Activated B cell treated with CpG ODN at 0.5 μM for 24 hours (primary cell): ENCODE results near the gene ODAD3. TPM values are rescaled to one million over a fixed set of nuclear protein-coding genes. Genes with fewer than 3 reads are reported as not detected.

ENCODE experiments used
- ATAC-seq: fragments of 200-7000 bp; cut with Tn5 transposase; one replicate; pipeline ENCODE4 v1.10.0; 2021; ENCODE audit warnings: low read depth, mild to moderate bottlenecking, moderate library complexity
- CTCF ChIA-PET: fragments of 350-600 bp; sonication (Branson Sonifier 250); formaldehyde crosslinking; loops from one replicate; lab custom pipeline; 2021; ENCODE audit warnings: antibody characterized with exemption; lab: Charles Lee
- POLR2A ChIA-PET: fragments of 350-600 bp; sonication (Branson Sonifier 250); formaldehyde crosslinking; loops from one replicate; lab custom pipeline; 2021; ENCODE audit warnings: antibody characterized with exemption; lab: Charles Lee
- DNase-seq: peaks from one replicate; pipeline ENCODE4 v3.0.0; 2022
- H3K27ac Mint-ChIP-seq: one replicate; pipeline ENCODE4 v1.8.0; 2020; ENCODE audit warnings: mixed read lengths
- H3K27me3 Mint-ChIP-seq: one replicate; pipeline ENCODE4 v1.8.0; 2021; ENCODE audit warnings: mixed read lengths
- H3K36me3 Mint-ChIP-seq: one replicate; pipeline ENCODE4 v1.8.0; 2021; ENCODE audit warnings: low read depth, mixed read lengths
- H3K4me1 Mint-ChIP-seq: one replicate; pipeline ENCODE4 v1.8.0; 2021; ENCODE audit warnings: mixed read lengths
- H3K4me3 Mint-ChIP-seq: one replicate; pipeline ENCODE4 v1.8.0; 2020; ENCODE audit warnings: mild to moderate bottlenecking, mixed read lengths
- H3K9me3 Mint-ChIP-seq: one replicate; pipeline ENCODE4 v1.8.0; 2020; ENCODE audit warnings: mixed read lengths
- intact Hi-C: fragments of 100-400 bp; cut with micrococcal nuclease; formaldehyde crosslinking; loops from one replicate; pipeline ENCODE4 v1.15.1; 2024
- total RNA-seq: library from RNA; stranded (reverse); gene quantifications from 2 replicates; pipeline ENCODE4 v1.2.3, GENCODE V29; 2022
- TF ChIP-seq, protein P1 (sequence below): fragments of 200-600 bp; IDR thresholded peaks from one replicate; pipeline ENCODE4 v1.8.0; 2022; ENCODE audit warnings: antibody characterized with exemption, mild to moderate bottlenecking

Gene ODAD3
- 0.29 TPM in 1 of 2 replicates, not detected in the other for total RNA-seq

DNA sequence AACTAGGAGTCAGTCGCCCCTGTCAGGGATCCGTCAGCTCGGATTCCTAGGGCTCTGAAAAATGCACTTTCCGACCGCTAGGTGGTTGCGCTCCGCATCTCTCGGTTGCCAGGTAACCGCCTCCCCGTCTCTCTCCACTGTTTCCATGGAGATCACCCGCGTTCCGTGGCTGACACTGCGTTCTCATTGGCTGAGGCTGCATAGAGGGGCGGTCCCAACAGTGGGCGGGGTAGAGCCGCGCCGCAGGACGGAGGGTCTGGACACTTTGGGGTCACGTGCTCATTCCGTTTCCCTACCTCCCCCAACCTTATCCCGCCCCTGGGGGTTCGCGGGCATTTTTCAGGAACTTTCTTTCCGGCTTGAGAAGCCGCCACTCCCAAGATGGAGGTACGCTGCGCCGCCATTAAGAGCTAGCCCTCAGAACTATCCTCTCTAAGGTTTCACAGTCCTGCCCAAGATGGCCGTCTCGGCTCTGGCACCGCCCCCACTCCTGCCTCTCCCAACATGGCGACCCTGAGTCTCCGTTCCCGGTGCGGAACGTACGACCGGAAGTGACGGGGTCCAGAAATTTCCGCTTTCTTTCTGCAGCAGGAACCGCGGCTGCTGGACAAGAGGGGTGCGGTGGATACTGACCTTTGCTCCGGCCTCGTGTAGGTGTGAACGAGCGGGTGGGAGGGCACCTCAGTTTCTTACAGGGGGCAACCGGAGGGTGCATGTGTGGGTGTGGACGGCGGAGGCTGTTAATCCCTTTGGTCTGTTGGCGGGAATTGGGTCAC lies at the start of gene ODAD3, which contains the start of gene PRKCSH:
Gene ODAD3, minus strand, starts transcription at position 65 of the 776 bp plus-strand sequence. CDS start 105 bp downstream, outside the sequence.
Gene PRKCSH, plus strand, starts transcription at position 579 of the 776 bp plus-strand sequence. CDS start 483 bp downstream, outside the sequence.
- TF ChIP-seq, protein P1, sequence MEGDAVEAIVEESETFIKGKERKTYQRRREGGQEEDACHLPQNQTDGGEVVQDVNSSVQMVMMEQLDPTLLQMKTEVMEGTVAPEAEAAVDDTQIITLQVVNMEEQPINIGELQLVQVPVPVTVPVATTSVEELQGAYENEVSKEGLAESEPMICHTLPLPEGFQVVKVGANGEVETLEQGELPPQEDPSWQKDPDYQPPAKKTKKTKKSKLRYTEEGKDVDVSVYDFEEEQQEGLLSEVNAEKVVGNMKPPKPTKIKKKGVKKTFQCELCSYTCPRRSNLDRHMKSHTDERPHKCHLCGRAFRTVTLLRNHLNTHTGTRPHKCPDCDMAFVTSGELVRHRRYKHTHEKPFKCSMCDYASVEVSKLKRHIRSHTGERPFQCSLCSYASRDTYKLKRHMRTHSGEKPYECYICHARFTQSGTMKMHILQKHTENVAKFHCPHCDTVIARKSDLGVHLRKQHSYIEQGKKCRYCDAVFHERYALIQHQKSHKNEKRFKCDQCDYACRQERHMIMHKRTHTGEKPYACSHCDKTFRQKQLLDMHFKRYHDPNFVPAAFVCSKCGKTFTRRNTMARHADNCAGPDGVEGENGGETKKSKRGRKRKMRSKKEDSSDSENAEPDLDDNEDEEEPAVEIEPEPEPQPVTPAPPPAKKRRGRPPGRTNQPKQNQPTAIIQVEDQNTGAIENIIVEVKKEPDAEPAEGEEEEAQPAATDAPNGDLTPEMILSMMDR: peak; percentile 85
- POLR2A ChIA-PET: interaction anchor here (0.6 to 1.4 kb wide), 10 partner anchors 13 to 1616 kb away, joined by 3 to 46 read pairs (median 4); partner anchors contain the start of genes CCDC159, FBXL12, SWSAP1 and TMEM205
- peak; percentile 88 for ATAC-seq
- H3K4me1 Mint-ChIP-seq: peaks cover 41% of the 10 kb centered on the region
- no peaks in the 10 kb centered on the region for H3K9me3 Mint-ChIP-seq
- peak; percentile 95 for DNase-seq
- peaks cover 37% of the 10 kb centered on the region for H3K36me3 Mint-ChIP-seq
- peak within 1 kb of the TSS; percentile 100 for H3K4me3 Mint-ChIP-seq
- intact Hi-C loops: loop anchor here (1.0 to 5.0 kb wide), 10 partner anchors 13 to 564 kb away; partner anchors contain the start of genes CARM1, CCDC159, ECSIT and TMEM205
- H3K27me3 Mint-ChIP-seq: no peaks in the 10 kb centered on the region
- peak within 1 kb of the TSS; percentile 95 for H3K27ac Mint-ChIP-seq
- CTCF ChIA-PET: interaction anchor here (0.6 to 1.9 kb wide), 8 partner anchors 9 to 137 kb away, joined by 3 to 9 read pairs (median 4); partner anchors contain the start of genes CCDC159 and TMEM205

DNA sequence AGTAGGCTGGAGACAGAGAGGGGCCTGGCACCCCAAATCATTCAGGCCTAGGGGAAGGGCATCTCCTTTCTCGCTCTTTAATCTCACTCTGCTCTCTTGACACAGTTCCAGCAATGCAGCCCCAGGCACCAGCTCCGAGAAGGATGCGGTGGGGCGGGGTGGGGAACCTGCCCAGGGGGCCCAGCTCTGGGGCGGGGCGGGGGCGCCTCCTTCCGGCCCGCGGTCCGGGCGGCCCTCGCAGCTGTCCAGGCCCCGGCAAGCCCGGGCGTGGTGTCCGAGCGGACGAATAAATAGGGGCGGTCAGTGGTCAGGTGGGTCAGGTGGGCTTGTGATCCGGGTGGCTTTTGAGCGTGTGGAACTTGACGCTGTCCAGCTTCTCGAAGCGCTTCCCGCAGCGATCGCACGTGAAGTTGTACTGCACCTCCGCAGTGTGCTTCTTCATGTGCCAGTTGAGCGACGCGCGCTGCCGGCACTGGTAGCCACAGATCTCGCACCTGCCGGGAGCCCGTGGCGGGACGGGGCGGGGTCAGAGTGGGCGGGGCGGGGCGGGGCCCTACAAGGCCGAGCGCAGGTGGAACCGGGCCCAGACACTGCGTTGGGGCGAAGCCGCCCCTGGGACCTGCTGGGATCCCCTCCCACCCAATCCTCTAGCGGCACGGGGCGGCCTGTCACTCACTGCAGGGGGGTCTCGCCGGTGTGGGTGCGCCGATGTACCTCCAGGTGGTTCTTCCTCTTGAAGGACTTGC lies 48.6 kb upstream of the ODAD3 start:
- ATAC-seq (no peak), DNase-seq (no peak)
- no peaks in the 10 kb centered on the region for H3K9me3 Mint-ChIP-seq
- no peak overlapping the region for H3K4me3 Mint-ChIP-seq
- peaks cover 19% of the 10 kb centered on the region for H3K27me3 Mint-ChIP-seq
- peaks cover 27% of the 10 kb centered on the region for H3K4me1 Mint-ChIP-seq
- POLR2A ChIA-PET: interaction anchor here (0.6 to 2.8 kb wide), 3 partner anchors 102 to 1091 kb away, joined by 12 to 21 read pairs (median 13); partner anchors contain the start of gene SWSAP1
- no peak overlapping the region for H3K27ac Mint-ChIP-seq
- intact Hi-C loops: loop anchor here (5.0 kb wide), 2 partner anchors 346 to 446 kb away; no protein-coding TSS in a partner anchor
- TF ChIP-seq, protein P1: no peak
- peaks cover 11% of the 10 kb centered on the region for H3K36me3 Mint-ChIP-seq
- CTCF ChIA-PET: interaction anchor here (1.2 to 3.1 kb wide), 9 partner anchors 61 to 448 kb away, joined by 4 to 27 read pairs (median 8); partner anchors contain the start of genes EPOR, SWSAP1 and TSPAN16

DNA sequence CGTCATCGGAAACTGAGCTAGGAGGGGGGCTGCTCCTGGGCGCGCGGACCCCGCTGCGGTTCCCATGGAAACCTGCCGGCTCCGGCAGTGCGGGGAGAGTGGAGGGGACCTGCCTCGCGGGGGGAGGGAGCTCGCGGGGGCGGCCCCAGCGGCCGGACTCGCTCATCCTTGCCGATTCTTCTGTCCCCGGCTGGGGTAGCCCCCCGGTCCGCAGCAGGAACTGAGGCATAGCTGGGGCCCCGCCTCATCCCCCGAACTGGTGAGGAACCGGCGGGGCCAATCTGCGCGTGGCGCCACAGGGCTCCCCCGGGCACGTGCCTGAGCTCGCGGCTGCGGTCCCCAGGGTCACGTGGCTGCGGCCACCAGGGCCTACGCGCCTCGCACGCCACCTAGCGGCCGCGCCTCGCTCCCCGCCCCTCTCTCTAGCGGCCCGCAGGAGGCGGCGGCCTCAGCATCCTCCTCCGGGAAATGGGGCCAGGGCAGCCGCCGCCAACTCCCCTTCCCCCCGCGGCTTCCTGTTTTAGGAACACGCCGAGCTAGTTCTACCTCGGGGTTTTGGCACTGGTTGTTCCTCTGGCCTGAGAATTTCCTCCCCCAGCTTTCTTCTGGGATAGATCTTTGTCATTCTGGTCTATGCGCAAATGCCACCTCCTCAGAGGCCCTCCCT lies 47.6 kb upstream of the ODAD3 start:
- TF ChIP-seq, protein P1: no peak
- peaks cover 11% of the 10 kb centered on the region for H3K36me3 Mint-ChIP-seq
- ChIA-PET CTCF (interaction anchor here (0.7 to 3.1 kb wide), 18 partner anchors 13 to 447 kb away, joined by 3 to 27 read pairs (median 6); partner anchors contain the start of genes EPOR, SWSAP1, TSPAN16 and ZNF653), POLR2A (interaction anchor here (0.5 to 2.8 kb wide), 11 partner anchors 46 to 1092 kb away, joined by 3 to 21 read pairs (median 4); partner anchors contain the start of genes ECSIT, ODAD3, PRKCSH and SWSAP1)
- peaks cover 30% of the 10 kb centered on the region for H3K4me1 Mint-ChIP-seq
- DNase-seq: peak; percentile 85
- peaks cover 23% of the 10 kb centered on the region for H3K27me3 Mint-ChIP-seq
- H3K4me3 Mint-ChIP-seq: peak overlapping the region; percentile 74
- ATAC-seq: peak; percentile 72
- H3K27ac Mint-ChIP-seq: peak overlapping the region; percentile 41
- H3K9me3 Mint-ChIP-seq: no peaks in the 10 kb centered on the region
- intact Hi-C loops: loop anchor here (1.0 to 5.0 kb wide), 8 partner anchors 23 to 445 kb away; partner anchors contain the start of genes ODAD3, PRKCSH and ZNF653

DNA sequence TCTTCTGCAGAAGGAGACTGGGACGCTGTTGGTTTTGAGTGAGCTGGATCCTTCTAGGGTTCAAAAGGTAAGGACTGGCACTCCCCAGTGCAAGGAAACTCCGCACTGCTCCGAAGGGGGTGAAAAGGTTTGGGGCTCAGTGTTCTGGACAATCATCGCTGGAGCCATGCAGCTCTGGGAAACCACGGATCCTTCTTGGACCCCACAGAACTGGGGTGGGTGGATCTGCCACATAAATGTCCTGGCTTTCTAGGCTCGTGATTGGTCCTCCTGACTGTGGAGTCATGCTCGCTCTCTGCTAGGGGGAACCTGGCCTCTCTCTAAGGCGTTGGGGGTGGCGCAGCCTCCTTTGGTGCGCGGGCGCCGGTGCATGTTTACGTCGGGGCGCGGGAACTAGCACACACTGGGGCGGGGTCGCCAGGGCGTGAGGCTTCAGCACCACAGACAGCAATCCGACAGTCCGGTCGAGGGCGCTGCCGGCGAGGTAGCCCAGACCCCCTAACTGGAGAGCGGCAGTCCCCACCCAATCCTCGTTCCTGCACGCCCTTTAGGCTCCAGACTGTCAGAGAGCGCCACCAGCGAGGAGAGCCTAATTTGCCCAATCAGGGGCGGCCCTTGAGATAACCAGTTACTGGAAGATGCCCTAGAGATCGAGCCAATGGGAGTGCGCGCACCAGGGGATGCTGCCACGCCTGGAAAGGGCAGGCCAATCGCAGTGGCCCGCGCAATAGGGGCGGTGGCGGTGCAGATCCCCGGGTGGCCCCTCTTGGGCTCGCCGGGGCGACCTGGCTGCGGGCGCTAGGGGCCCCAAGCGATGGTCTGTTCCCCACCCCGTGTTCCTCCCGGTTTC lies 46.8 kb upstream of the ODAD3 start:
- Mint-ChIP-seq H3K4me3 (peak overlapping the region; percentile 74), H3K27me3 (peaks cover 25% of the 10 kb centered on the region), H3K27ac (peak overlapping the region; percentile 41), H3K4me1 (peaks cover 30% of the 10 kb centered on the region), H3K36me3 (peaks cover 8% of the 10 kb centered on the region), H3K9me3 (no peaks in the 10 kb centered on the region)
- intact Hi-C loops: loop anchor here (1.0 to 5.0 kb wide), 8 partner anchors 24 to 444 kb away; partner anchors contain the start of genes ODAD3, PRKCSH and ZNF653
- CTCF ChIA-PET: interaction anchor here (0.7 to 3.1 kb wide), 19 partner anchors 14 to 446 kb away, joined by 3 to 27 read pairs (median 5); partner anchors contain the start of genes EPOR, SWSAP1, TSPAN16 and ZNF653
- DNase-seq: peak; percentile 58
- TF ChIP-seq, protein P1: no peak
- peak; percentile 79 for ATAC-seq
- POLR2A ChIA-PET: interaction anchor here (0.6 to 2.8 kb wide), 10 partner anchors 46 to 188 kb away, joined by 3 to 21 read pairs (median 4); partner anchors contain the start of genes ECSIT, ODAD3, PRKCSH and SWSAP1
